ENCODE data around the gene TRMT44.

- TF ChIP-seq POLR2A (IDR thresholded peaks at IDR 0.05; ENCODE audit: low read length) (no peak), GATA1 (IDR thresholded peaks at IDR 0.05; ENCODE audit: low read depth, low read length) (no peak)
Observed at GRCh38 chr4:8504279-8505007, 63.9 kb downstream of the TRMT44 start.
